Prostate gland (tissue), 2 donors: ENCODE data around the gene BRCC3. TPM values are rescaled to one million over a fixed set of nuclear protein-coding genes. Genes with fewer than 3 reads are reported as not detected.
A peak's percentile ranks its signal among the peaks of the same experiment; 100 is the strongest.

Experiments used
- DNase-seq: peaks from one replicate; pipeline ENCODE4 v3.0.0-alpha.2; 2019; ENCODE audit warnings: low spot score
- H3K27ac ChIP-seq, 2 donors: fragments of 200-600 bp; sonication (generic); 2 replicates each; pipeline ENCODE4 v1.5.1; 2017 to 2019
- H3K27me3 ChIP-seq: fragments of 200-600 bp; sonication (generic); replicated peaks from 2 replicates; pipeline ENCODE4 v1.5.1; 2019; ENCODE audit not compliant: insufficient read depth
- H3K36me3 ChIP-seq, 2 donors: fragments of 200-600 bp; sonication (generic); 1 replicate in 1 of 2; 2 replicates in 1 of 2; pipeline versions ENCODE4 v1.5.1 to v1.8.1; 2017 to 2019
- H3K4me1 ChIP-seq: fragments of 200-600 bp; sonication (generic); replicated peaks from 2 replicates; pipeline ENCODE4 v1.5.1; 2019
- H3K4me3 ChIP-seq, 2 donors: fragments of 200-600 bp; sonication (generic); 2 replicates each; pipeline ENCODE4 v1.5.1; 2017 to 2019
- H3K9me3 ChIP-seq: fragments of 200-600 bp; sonication (generic); 2 replicates; pipeline ENCODE4 v1.5.1; 2017
- POLR2A ChIP-seq: fragments of 450-650 bp; IDR thresholded peaks from one replicate; pipeline ENCODE4 v1.6.1; 2016; ENCODE audit warnings: antibody characterized with exemption, mild to moderate bottlenecking
- POLR2AphosphoS5 ChIP-seq: sonication (generic); formaldehyde crosslinking; IDR thresholded peaks from one replicate; pipeline ENCODE4 v1.6.1; 2017; ENCODE audit warnings: antibody characterized with exemption
- WGBS: methylation state at CpG from one replicate; pipeline ENCODE4 v1.1.5; 2018; 5-methylcytosine and 5-hydroxymethylcytosine counted together
- intact Hi-C: fragments of 100-400 bp; cut with DNase I; formaldehyde crosslinking; loops from one replicate; pipeline ENCODE4 v1.14.2; 2022
- total RNA-seq, 2 donors: library from RNA; depleted of rRNA; stranded (reverse); fragments of >200 nt; gene quantifications; one replicate each; pipeline ENCODE4 v1.1.0, GENCODE V29; 2016
- TF ChIP-seq, protein P1 (sequence below), 4 experiments: fragments of 200-600 bp in 2 of 4; fragments of 450-650 bp in 2 of 4; sonication (generic) in 2 of 4; IDR thresholded peaks; 1 replicate in 3 of 4; 2 replicates in 1 of 4; pipeline ENCODE4 v1.5.1; 2016 to 2019; ENCODE audit warnings: antibody characterized with exemption in 4 of 4, mild to moderate bottlenecking in 2 of 4, moderate library complexity in 2 of 4

Gene BRCC3
- total RNA-seq, 2 donors from 2014 or later = 10.0 to 19.3 TPM

GRCh38 chrX:155069414-155069813 is 1.9 kb upstream of the BRCC3 start:
- Histone ChIP-seq H3K4me3 (no peak overlapping the region), H3K27me3 (no peaks in the 10 kb centered on the region), H3K4me1 (no peaks in the 10 kb centered on the region), H3K9me3 (no peaks in the 10 kb centered on the region), H3K27ac (no peak overlapping the region), H3K36me3 (no peaks in the 10 kb centered on the region)
- 100% methylated on average over 1 of the region's 1 CpG for WGBS
- no peak for DNase-seq
- intact Hi-C loops = no loop called here
- TF ChIP-seq POLR2AphosphoS5 (no peak), POLR2A (no peak)
- TF ChIP-seq, protein P1, sequence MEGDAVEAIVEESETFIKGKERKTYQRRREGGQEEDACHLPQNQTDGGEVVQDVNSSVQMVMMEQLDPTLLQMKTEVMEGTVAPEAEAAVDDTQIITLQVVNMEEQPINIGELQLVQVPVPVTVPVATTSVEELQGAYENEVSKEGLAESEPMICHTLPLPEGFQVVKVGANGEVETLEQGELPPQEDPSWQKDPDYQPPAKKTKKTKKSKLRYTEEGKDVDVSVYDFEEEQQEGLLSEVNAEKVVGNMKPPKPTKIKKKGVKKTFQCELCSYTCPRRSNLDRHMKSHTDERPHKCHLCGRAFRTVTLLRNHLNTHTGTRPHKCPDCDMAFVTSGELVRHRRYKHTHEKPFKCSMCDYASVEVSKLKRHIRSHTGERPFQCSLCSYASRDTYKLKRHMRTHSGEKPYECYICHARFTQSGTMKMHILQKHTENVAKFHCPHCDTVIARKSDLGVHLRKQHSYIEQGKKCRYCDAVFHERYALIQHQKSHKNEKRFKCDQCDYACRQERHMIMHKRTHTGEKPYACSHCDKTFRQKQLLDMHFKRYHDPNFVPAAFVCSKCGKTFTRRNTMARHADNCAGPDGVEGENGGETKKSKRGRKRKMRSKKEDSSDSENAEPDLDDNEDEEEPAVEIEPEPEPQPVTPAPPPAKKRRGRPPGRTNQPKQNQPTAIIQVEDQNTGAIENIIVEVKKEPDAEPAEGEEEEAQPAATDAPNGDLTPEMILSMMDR (IDR thresholded peaks at IDR 0.05) = no peak

DNA sequence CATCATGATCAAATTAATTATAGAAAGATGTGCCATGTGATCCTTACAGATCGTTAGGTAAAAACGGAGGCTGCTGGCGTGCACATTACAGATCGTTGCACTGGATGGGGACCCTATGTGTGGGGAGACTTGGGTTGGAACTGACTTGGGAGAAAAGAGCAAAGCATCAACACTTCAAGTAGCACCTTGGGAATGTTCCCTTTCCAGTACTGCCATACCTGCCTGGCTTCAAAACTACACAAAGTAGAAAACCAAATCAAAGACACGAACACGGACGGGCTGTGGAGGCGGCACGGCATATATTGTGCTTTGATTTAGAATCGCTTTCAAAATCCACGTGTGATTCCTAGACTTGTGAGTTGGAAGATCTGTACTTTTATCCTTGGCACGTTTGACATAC is 1.3 kb upstream of the BRCC3 start:
- 3% methylated on average over 12 of the region's 12 CpGs for WGBS
- intact Hi-C loops = loop anchor here (5.0 kb wide), 1 partner anchor 88 kb away; no protein-coding TSS in a partner anchor
- DNase-seq = no peak

GRCh38 chrX:155070663-155070974 is 689 bp upstream of the BRCC3 start:
- H3K9me3 ChIP-seq = no peaks in the 10 kb centered on the region
- H3K36me3 ChIP-seq = no peaks in the 10 kb centered on the region
- no peak for DNase-seq
- H3K27ac ChIP-seq = peak overlapping the region; percentile 82 to 84
- H3K27me3 ChIP-seq = no peaks in the 10 kb centered on the region
- peak overlapping the region; percentile 47 to 51 for H3K4me3 ChIP-seq
- intact Hi-C loops = loop anchor here (5.0 kb wide), 1 partner anchor 88 kb away; no protein-coding TSS in a partner anchor
- 0% methylated on average over 14 of the region's 16 CpGs for WGBS
- no peaks in the 10 kb centered on the region for H3K4me1 ChIP-seq
- TF ChIP-seq POLR2AphosphoS5 (no peak), POLR2A (no peak)
- TF ChIP-seq, protein P1 (IDR thresholded peaks at IDR 0.05) = no peak

More for the DNA sequence above, 1.3 kb upstream of the BRCC3 start:
- peak overlapping the region; percentile 47 to 51 for H3K4me3 ChIP-seq
- TF ChIP-seq POLR2AphosphoS5 (no peak), POLR2A (no peak)
- TF ChIP-seq, protein P1 (IDR thresholded peaks at IDR 0.05) = no peak
- no peaks in the 10 kb centered on the region for H3K9me3 ChIP-seq
- H3K27me3 ChIP-seq = no peaks in the 10 kb centered on the region
- no peaks in the 10 kb centered on the region for H3K36me3 ChIP-seq
- H3K4me1 ChIP-seq = no peaks in the 10 kb centered on the region
- peak overlapping the region in 1 of 2 donors; percentile 82 for H3K27ac ChIP-seq

DNA sequence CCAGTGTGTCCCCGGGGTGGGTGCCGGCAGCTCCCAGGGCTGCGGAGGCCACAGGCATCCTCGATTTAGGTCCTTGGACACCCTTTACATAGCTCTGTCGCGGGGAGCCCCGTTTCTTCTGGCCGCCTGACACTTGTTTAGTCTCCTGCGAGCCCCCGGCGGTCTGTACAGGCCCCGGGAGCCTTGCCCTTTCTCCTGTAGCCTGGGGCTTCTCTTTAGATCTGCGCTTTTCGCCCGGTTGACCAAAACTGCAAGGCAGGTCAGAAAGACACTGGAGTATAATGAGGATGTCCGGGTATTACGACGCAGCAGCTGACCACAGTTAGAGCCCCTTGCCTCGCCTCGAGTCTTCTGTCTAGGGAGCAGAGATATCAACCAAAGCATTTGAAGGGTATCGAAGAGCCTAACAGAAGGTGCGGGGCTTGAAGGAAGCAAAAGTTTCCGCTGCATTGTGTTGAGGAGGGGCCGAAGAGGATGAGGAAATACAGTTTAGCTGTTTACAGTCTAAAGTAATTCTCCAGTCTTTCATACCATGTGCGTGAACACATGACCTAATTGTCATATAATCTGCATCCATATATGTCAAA is 479 bp downstream of the BRCC3 start:
- peak overlapping the region; percentile 43 to 54 for H3K4me3 ChIP-seq
- intact Hi-C loops = loop anchor here (5.0 kb wide), 1 partner anchor 89 kb away; no protein-coding TSS in a partner anchor
- H3K27me3 ChIP-seq = no peaks in the 10 kb centered on the region
- no peaks in the 10 kb centered on the region for H3K36me3 ChIP-seq
- no peak for TF ChIP-seq POLR2A
- TF ChIP-seq, protein P1 (IDR thresholded peaks at IDR 0.05) = no peak
- no peak for TF ChIP-seq POLR2AphosphoS5
- H3K27ac ChIP-seq = peak overlapping the region; percentile 69 to 70
- no peak for DNase-seq
- no peaks in the 10 kb centered on the region for H3K4me1 ChIP-seq
- no peaks in the 10 kb centered on the region for H3K9me3 ChIP-seq
- 1% methylated on average over 20 of the region's 25 CpGs for WGBS

GRCh38 chrX:155086202-155086840 is 15.0 kb downstream of the BRCC3 start:
- no peak overlapping the region for H3K27ac ChIP-seq
- H3K9me3 ChIP-seq = no peaks in the 10 kb centered on the region
- H3K36me3 ChIP-seq = no peaks in the 10 kb centered on the region
- DNase-seq = no peak
- WGBS = 84% methylated on average over 24 of the region's 24 CpGs
- intact Hi-C loops = loop anchor here (5.0 kb wide), 1 partner anchor 104 kb away; no protein-coding TSS in a partner anchor
- TF ChIP-seq, protein P1 (IDR thresholded peaks at IDR 0.05) = peak in 3 of 4 experiments; percentile 14 to 35 (median 26)
- TF ChIP-seq POLR2AphosphoS5 = no peak
- no peak for TF ChIP-seq POLR2A
- no peaks in the 10 kb centered on the region for H3K27me3 ChIP-seq
- H3K4me1 ChIP-seq = no peaks in the 10 kb centered on the region
- no peak overlapping the region for H3K4me3 ChIP-seq
